Measurements from ENCODE around the gene TCP10L. TPM values are rescaled to one million over a fixed set of nuclear protein-coding genes. Genes with fewer than 3 reads are reported as not detected.

Gene TCP10L
- total and polyA plus RNA-seq, 2 of the 13 experiments (the other 11 are each of a cell fraction or from before 2014, with no cell fraction given), result 0.90 to 2.4 TPM

DNA sequence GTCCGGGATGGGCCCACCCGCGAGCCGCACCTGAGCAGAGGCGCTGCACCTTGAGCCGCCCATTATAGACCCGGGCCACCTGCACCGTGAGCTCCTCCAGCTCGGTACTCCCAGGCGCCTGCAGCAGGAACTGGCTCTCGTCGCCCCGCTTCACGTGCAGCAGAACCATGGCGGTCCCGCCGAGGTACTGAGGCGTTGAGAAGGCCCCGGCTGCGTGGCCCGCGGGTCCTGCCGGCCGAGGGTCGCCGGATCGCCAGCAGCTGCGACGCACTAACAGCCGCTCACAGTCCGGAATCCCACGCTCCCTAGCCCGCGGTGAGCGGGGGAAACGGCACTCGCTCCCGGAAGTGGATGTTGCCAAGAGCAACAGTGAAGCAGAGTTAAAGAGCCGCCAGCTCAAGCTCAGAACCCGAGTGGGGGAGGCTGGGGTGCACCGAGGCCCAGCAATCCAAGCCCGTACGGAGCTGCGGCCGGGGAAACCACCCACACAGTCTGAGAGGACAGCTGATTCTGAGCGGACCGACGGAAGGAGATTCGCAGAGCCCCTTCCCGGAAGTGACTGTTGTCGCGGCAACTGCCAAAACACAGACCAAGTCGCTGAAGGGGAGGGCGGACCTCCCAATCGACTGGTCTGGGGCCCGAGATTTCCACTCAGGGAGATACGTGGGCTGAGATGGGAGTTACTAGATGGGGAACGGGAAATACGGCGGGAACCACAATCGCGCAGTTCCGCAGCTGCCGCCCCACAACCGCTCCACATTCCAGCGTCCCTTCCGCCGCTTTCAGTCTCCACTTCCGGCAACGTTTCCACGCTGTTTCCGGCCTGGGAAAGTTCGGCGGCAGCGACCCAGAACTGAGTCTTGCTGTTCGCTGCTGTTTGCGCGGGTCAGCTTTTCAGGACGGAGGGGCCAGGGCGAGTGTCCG, 27.0 kb upstream of the TCP10L start, which contains the start of gene CFAP298 (continued):
- no peak for TF ChIP-seq ZFP37 (CRISPR knock-in tag; IDR thresholded peaks at IDR 0.05; ENCODE audit: borderline replicate concordance)
- peak; percentile 75 for TF ChIP-seq MXI1 (IDR thresholded peaks at IDR 0.05; ENCODE audit: borderline replicate concordance, low read depth, low read length)
- TF ChIP-seq, protein P1, sequence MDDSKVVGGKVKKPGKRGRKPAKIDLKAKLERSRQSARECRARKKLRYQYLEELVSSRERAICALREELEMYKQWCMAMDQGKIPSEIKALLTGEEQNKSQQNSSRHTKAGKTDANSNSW (CRISPR knock-in tag; IDR thresholded peaks at IDR 0.05; ENCODE audit: borderline replicate concordance), result no peak; the same call in 1 of the 2 replicates
- TF ChIP-seq, protein P2, sequence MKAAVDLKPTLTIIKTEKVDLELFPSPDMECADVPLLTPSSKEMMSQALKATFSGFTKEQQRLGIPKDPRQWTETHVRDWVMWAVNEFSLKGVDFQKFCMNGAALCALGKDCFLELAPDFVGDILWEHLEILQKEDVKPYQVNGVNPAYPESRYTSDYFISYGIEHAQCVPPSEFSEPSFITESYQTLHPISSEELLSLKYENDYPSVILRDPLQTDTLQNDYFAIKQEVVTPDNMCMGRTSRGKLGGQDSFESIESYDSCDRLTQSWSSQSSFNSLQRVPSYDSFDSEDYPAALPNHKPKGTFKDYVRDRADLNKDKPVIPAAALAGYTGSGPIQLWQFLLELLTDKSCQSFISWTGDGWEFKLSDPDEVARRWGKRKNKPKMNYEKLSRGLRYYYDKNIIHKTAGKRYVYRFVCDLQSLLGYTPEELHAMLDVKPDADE (CRISPR knock-in tag; IDR thresholded peaks at IDR 0.05), result no peak
- TF ChIP-seq ASH2L (IDR thresholded peaks at IDR 0.05; ENCODE audit: insufficient read length, low read depth, low read length), result peak; percentile 87
- peak; percentile 53; the same call in 1 of the 2 replicates for TF ChIP-seq ZNF547 (CRISPR knock-in tag; IDR thresholded peaks at IDR 0.05)
- 0 out of 2 replicates have a peak, but pooled peaks have one; percentile 14 for TF ChIP-seq TSC22D2 (CRISPR knock-in tag; IDR thresholded peaks at IDR 0.05; ENCODE audit: borderline replicate concordance)
- TF ChIP-seq PLRG1 (conservative IDR thresholded peaks at IDR 0.05), result no peak
- no peak; the same call in 1 of the 2 replicates for TF ChIP-seq ZNF33B (CRISPR knock-in tag; IDR thresholded peaks at IDR 0.05)
- no peak for TF ChIP-seq NPAS2 (CRISPR knock-in tag; IDR thresholded peaks at IDR 0.05; ENCODE audit: borderline replicate concordance)
- TF ChIP-seq, protein P3, sequence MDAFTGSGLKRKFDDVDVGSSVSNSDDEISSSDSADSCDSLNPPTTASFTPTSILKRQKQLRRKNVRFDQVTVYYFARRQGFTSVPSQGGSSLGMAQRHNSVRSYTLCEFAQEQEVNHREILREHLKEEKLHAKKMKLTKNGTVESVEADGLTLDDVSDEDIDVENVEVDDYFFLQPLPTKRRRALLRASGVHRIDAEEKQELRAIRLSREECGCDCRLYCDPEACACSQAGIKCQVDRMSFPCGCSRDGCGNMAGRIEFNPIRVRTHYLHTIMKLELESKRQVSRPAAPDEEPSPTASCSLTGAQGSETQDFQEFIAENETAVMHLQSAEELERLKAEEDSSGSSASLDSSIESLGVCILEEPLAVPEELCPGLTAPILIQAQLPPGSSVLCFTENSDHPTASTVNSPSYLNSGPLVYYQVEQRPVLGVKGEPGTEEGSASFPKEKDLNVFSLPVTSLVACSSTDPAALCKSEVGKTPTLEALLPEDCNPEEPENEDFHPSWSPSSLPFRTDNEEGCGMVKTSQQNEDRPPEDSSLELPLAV (CRISPR knock-in tag; conservative IDR thresholded peaks at IDR 0.05; ENCODE audit: low read depth), result no peak
- TF ChIP-seq ZNF850 (CRISPR knock-in tag; conservative IDR thresholded peaks at IDR 0.05), result peak; percentile 62; the same call in 1 of the 2 replicates
- TF ChIP-seq, protein P4, sequence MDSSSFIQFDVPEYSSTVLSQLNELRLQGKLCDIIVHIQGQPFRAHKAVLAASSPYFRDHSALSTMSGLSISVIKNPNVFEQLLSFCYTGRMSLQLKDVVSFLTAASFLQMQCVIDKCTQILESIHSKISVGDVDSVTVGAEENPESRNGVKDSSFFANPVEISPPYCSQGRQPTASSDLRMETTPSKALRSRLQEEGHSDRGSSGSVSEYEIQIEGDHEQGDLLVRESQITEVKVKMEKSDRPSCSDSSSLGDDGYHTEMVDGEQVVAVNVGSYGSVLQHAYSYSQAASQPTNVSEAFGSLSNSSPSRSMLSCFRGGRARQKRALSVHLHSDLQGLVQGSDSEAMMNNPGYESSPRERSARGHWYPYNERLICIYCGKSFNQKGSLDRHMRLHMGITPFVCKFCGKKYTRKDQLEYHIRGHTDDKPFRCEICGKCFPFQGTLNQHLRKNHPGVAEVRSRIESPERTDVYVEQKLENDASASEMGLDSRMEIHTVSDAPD (CRISPR knock-in tag; IDR thresholded peaks at IDR 0.05), result no peak
- no peak for TF ChIP-seq ZBTB1 (CRISPR knock-in tag; IDR thresholded peaks at IDR 0.05; ENCODE audit: borderline replicate concordance)
- peak; percentile 98 for TF ChIP-seq GABPB1 (CRISPR knock-in tag; IDR thresholded peaks at IDR 0.05)
- peak; percentile 17; the same call in 1 of the 2 replicates for TF ChIP-seq NRL (CRISPR knock-in tag; IDR thresholded peaks at IDR 0.05; ENCODE audit: borderline replicate concordance)
- no peak; the same call in 1 of the 2 replicates for TF ChIP-seq ZNF441 (CRISPR knock-in tag; IDR thresholded peaks at IDR 0.05; ENCODE audit: borderline replicate concordance)
- no peak for TF ChIP-seq ZNF644 (CRISPR knock-in tag; IDR thresholded peaks at IDR 0.05; ENCODE audit: low read depth)
- TF ChIP-seq HMGA1 (CRISPR knock-in tag; conservative IDR thresholded peaks at IDR 0.05), result no peak
- TF ChIP-seq, protein P5, sequence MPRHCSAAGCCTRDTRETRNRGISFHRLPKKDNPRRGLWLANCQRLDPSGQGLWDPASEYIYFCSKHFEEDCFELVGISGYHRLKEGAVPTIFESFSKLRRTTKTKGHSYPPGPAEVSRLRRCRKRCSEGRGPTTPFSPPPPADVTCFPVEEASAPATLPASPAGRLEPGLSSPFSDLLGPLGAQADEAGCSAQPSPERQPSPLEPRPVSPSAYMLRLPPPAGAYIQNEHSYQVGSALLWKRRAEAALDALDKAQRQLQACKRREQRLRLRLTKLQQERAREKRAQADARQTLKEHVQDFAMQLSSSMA (CRISPR knock-in tag; IDR thresholded peaks at IDR 0.05), result 0 out of 2 replicates have a peak, but pooled peaks have one; percentile 54
- TF ChIP-seq TOPORS (CRISPR knock-in tag; IDR thresholded peaks at IDR 0.05), result no peak; the same call in 1 of the 2 replicates
- no peak for TF ChIP-seq NFE2L1 (CRISPR knock-in tag; IDR thresholded peaks at IDR 0.05; ENCODE audit: borderline replicate concordance)
- no peak for TF ChIP-seq PRMT3 (CRISPR knock-in tag; IDR thresholded peaks at IDR 0.05; ENCODE audit: borderline replicate concordance, low read depth)
- TF ChIP-seq ZNF30 (CRISPR knock-in tag; IDR thresholded peaks at IDR 0.05), result no peak

Measured in HepG2 (cell line).